Aorta (tissue), 5 donors: ENCODE measurements around the gene NSD2. TPM values are rescaled to one million over a fixed set of nuclear protein-coding genes. Genes with fewer than 3 reads are reported as not detected.

Experiments
- ATAC-seq: fragments of 200-7000 bp; cut with Tn5 transposase; one replicate; pipeline ENCODE4 v1.9.1; 2022; ENCODE audit warnings: moderate library complexity; ENCODE audit not compliant: low FRiP score
- DNase-seq, 2 donors: peaks; one replicate each; pipeline ENCODE4 v3.0.0-alpha.2; 2020
- H3K27ac ChIP-seq, 2 donors: one replicate each; pipeline ENCODE4 v1.5.1; 2013; ENCODE audit warnings: low read length in 2 of 2, mild to moderate bottlenecking in 2 of 2, moderate library complexity in 2 of 2, control low read depth in 1 of 2, inconsistent platforms in 1 of 2, low read depth in 1 of 2
- H3K27me3 ChIP-seq, 2 donors: one replicate each; pipeline ENCODE4 v1.6.1; 2013; ENCODE audit warnings: control low read depth in 1 of 2, low read length in 1 of 2, mild to moderate bottlenecking in 1 of 2, moderate library complexity in 1 of 2; ENCODE audit not compliant: insufficient read depth in 2 of 2, control insufficient read depth in 1 of 2
- H3K36me3 ChIP-seq, 2 donors: one replicate each; pipeline ENCODE4 v1.6.1; 2013; ENCODE audit warnings: control low read depth in 1 of 2, low read length in 1 of 2, mild to moderate bottlenecking in 1 of 2; ENCODE audit not compliant: insufficient read depth in 2 of 2, control insufficient read depth in 1 of 2
- H3K4me1 ChIP-seq, 2 donors: one replicate each; pipeline ENCODE4 v1.6.1; 2013; ENCODE audit warnings: low read length in 2 of 2, control low read depth in 1 of 2, mild to moderate bottlenecking in 1 of 2, moderate library complexity in 1 of 2; ENCODE audit not compliant: insufficient read depth in 2 of 2, control insufficient read depth in 1 of 2
- H3K4me3 ChIP-seq, 2 donors: one replicate each; pipeline ENCODE4 v1.5.1; 2013; ENCODE audit warnings: low read length in 2 of 2, control low read depth in 1 of 2, mild to moderate bottlenecking in 1 of 2
- H3K9me3 ChIP-seq: one replicate; pipeline ENCODE4 v1.6.1; 2013; ENCODE audit warnings: mild to moderate bottlenecking, low read length; ENCODE audit not compliant: control insufficient read depth
- WGBS, 2 donors: extraction: QIAGEN DNeasy Blood & Tissue Kit; methylation state at CpG; one replicate each; pipeline ENCODE4 v1.1.7; 2013; 5-methylcytosine and 5-hydroxymethylcytosine counted together
- intact Hi-C, 2 donors: fragments of 100-400 bp; cut with DNase I; formaldehyde crosslinking; loops; one replicate each; pipeline versions ENCODE4 v1.14.2 to v1.15.0; 2022
- polyA plus RNA-seq, 2 donors: library from polyadenylated mRNA; stranded (reverse); fragments of 200-250 nt; gene quantifications; one replicate each; pipeline ENCODE4 v1.2.3, GENCODE V29; 2013
- total RNA-seq, 2 donors: library from RNA; stranded (reverse); fragmentation: NEBNext Ultra II Directional; extraction: Animal tissue kit (Norgen Biotek cat#: 25700); gene quantifications; one replicate each; pipeline ENCODE4 v1.2.1, GENCODE V29; 2021
- donor health status: healthy with polysubstance abuse.
- donor health status: Bipolar disorder and iron deficiency.
- donor health status: DM: no; HTN: no; CAD: no.
- donor health status: DM: no; HTN: no; CAD: no.
- donor health status: DM: yes; HTN: yes; CAD: no.

Gene NSD2
- total and polyA plus RNA-seq, 4 donors: 8.0 to 56.6 (median 29.0) TPM

GRCh38 chr4:1879485-1879884, 8.3 kb downstream of the NSD2 start:
- WGBS, 2 donors: 91 to 93% methylated on average over 4 of the region's 4 CpGs
- no peaks in the 10 kb centered on the region for H3K27me3 ChIP-seq
- ATAC-seq: no peak
- H3K4me3 ChIP-seq: no peak overlapping the region
- H3K4me1 ChIP-seq: no peaks in the 10 kb centered on the region
- intact Hi-C loops: no loop called here
- H3K9me3 ChIP-seq: no peaks in the 10 kb centered on the region
- H3K36me3 ChIP-seq: no peaks in the 10 kb centered on the region
- no peak overlapping the region for H3K27ac ChIP-seq
- DNase-seq: peak in 1 of 2 donors; percentile 9

- WGBS, 2 donors: 82 to 92% methylated on average over 1 of the region's 1 CpG
- intact Hi-C loops: no loop called here
- DNase-seq (no peak), ATAC-seq (no peak)
- Histone ChIP-seq H3K9me3 (no peaks in the 10 kb centered on the region), H3K36me3 (no peaks in the 10 kb centered on the region), H3K4me1 (no peaks in the 10 kb centered on the region), H3K27me3 (no peaks in the 10 kb centered on the region), H3K27ac (no peak overlapping the region), H3K4me3 (no peak overlapping the region)
Measured at GRCh38 chr4:1880332-1880731, 9.1 kb downstream of the NSD2 start.

GRCh38 chr4:1882850-1883271, 11.7 kb downstream of the NSD2 start:
- intact Hi-C loops: no loop called here
- no peak for ATAC-seq
- H3K4me3 ChIP-seq: no peak overlapping the region

GRCh38 chr4:1883583-1883982, 12.4 kb downstream of the NSD2 start:
- no peaks in the 10 kb centered on the region for H3K36me3 ChIP-seq
- no peak overlapping the region for H3K27ac ChIP-seq
- WGBS, 2 donors: 92 to 95% methylated on average over 8 of the region's 8 CpGs
- intact Hi-C loops: no loop called here
- DNase-seq: peak in 1 of 2 donors; percentile 33
- no peaks in the 10 kb centered on the region for H3K9me3 ChIP-seq
- H3K4me1 ChIP-seq: no peaks in the 10 kb centered on the region
- H3K4me3 ChIP-seq: no peak overlapping the region
- no peak for ATAC-seq
- no peaks in the 10 kb centered on the region for H3K27me3 ChIP-seq

More at GRCh38 chr4:1882850-1883271, 11.7 kb downstream of the NSD2 start:
- H3K27me3 ChIP-seq: no peaks in the 10 kb centered on the region
- H3K4me1 ChIP-seq: no peaks in the 10 kb centered on the region
- H3K9me3 ChIP-seq: no peaks in the 10 kb centered on the region
- 91 to 98% methylated on average over 1 of the region's 1 CpG for WGBS, 2 donors
- H3K36me3 ChIP-seq: no peaks in the 10 kb centered on the region
- DNase-seq: no peak
- H3K27ac ChIP-seq: no peak overlapping the region

GRCh38 chr4:1885414-1885813, 14.2 kb downstream of the NSD2 start:
- Histone ChIP-seq H3K4me3 (no peak overlapping the region), H3K27me3 (no peaks in the 10 kb centered on the region), H3K36me3 (no peaks in the 10 kb centered on the region), H3K27ac (no peak overlapping the region), H3K4me1 (no peaks in the 10 kb centered on the region), H3K9me3 (no peaks in the 10 kb centered on the region)
- intact Hi-C loops: no loop called here
- WGBS, 2 donors: 89% methylated on average over 2 of the region's 2 CpGs
- ATAC-seq (no peak), DNase-seq (peak in 1 of 2 donors; percentile 22)

GRCh38 chr4:1887052-1887451, 15.9 kb downstream of the NSD2 start:
- Histone ChIP-seq H3K36me3 (no peaks in the 10 kb centered on the region), H3K27ac (no peak overlapping the region), H3K4me3 (no peak overlapping the region), H3K27me3 (no peaks in the 10 kb centered on the region), H3K9me3 (no peaks in the 10 kb centered on the region), H3K4me1 (no peaks in the 10 kb centered on the region)
- ATAC-seq (no peak), DNase-seq (peak in 1 of 2 donors; percentile 5)
- intact Hi-C loops: no loop called here
- WGBS, 2 donors: 41 to 53% methylated on average over 2 of the region's 2 CpGs

- Histone ChIP-seq H3K9me3 (no peaks in the 10 kb centered on the region), H3K27me3 (no peaks in the 10 kb centered on the region), H3K36me3 (no peaks in the 10 kb centered on the region), H3K4me1 (no peaks in the 10 kb centered on the region), H3K4me3 (no peak overlapping the region), H3K27ac (no peak overlapping the region)
- intact Hi-C loops: no loop called here
- DNase-seq (no peak), ATAC-seq (no peak)
- 90 to 93% methylated on average over 11 of the region's 11 CpGs for WGBS, 2 donors
Measured at GRCh38 chr4:1890979-1891570, 19.9 kb downstream of the NSD2 start.

GRCh38 chr4:1895971-1896657, 24.9 kb downstream of the NSD2 start:
- intact Hi-C loops: loop anchor here (5.0 kb wide), 2 partner anchors 39 to 149 kb away; partner anchors contain the start of gene LETM1 (in 1 of the 2)
- H3K27ac ChIP-seq: no peak overlapping the region
- no peaks in the 10 kb centered on the region for H3K9me3 ChIP-seq
- 89 to 91% methylated on average over 8 of the region's 8 CpGs for WGBS, 2 donors
- DNase-seq (peak in 1 of 2 donors; percentile 43), ATAC-seq (no peak)
- no peaks in the 10 kb centered on the region for H3K36me3 ChIP-seq
- H3K27me3 ChIP-seq: no peaks in the 10 kb centered on the region
- no peak overlapping the region for H3K4me3 ChIP-seq
- H3K4me1 ChIP-seq: no peaks in the 10 kb centered on the region

- no peaks in the 10 kb centered on the region for H3K36me3 ChIP-seq
- H3K4me1 ChIP-seq: no peaks in the 10 kb centered on the region
- no peak overlapping the region for H3K4me3 ChIP-seq
- WGBS, 2 donors: 90 to 92% methylated on average over 6 of the region's 6 CpGs
- no peak overlapping the region for H3K27ac ChIP-seq
- no peaks in the 10 kb centered on the region for H3K27me3 ChIP-seq
- DNase-seq (no peak), ATAC-seq (no peak)
- intact Hi-C loops: loop anchor here (5.0 kb wide), 2 partner anchors 39 to 149 kb away; partner anchors contain the start of gene LETM1 (in 1 of the 2)
- no peaks in the 10 kb centered on the region for H3K9me3 ChIP-seq
Measured at GRCh38 chr4:1896658-1896991, 25.4 kb downstream of the NSD2 start.
